H1 (cell line): Measurements from ENCODE around the gene RAB3C. TPM values are rescaled to one million over a fixed set of nuclear protein-coding genes. Genes with fewer than 3 reads are reported as not detected.

Source experiments
- CTCF ChIA-PET: fragments of 300-600 bp; sonication (Branson Sonifier 250); formaldehyde crosslinking; loops from one replicate; lab custom pipeline; 2021; ENCODE audit not compliant: partially characterized antibody; lab: Charles Lee
- POLR2A ChIA-PET: fragments of 300-600 bp; sonication (Branson Sonifier 250); formaldehyde crosslinking; loops from one replicate; lab custom pipeline; 2021; ENCODE audit warnings: inconsistent platforms; ENCODE audit not compliant: partially characterized antibody; lab: Charles Lee
- DNase-seq, 2 experiments: peaks; one replicate each; pipeline versions ENCODE4 v3.0.0 to v3.0.0-alpha.2; 2010 to 2022; ENCODE audit warnings: low spot score in 2 of 2, low read depth in 1 of 2, mixed read lengths in 1 of 2
- FAIRE-seq: peaks from 2 replicates; lab custom pipeline; 2011; peaks lifted over from hg19 to GRCh38; lab: Jason Lieb, UNC
- H2AFZ ChIP-seq: 2 replicates; pipeline ENCODE4 v1.8.1; 2012; ENCODE audit warnings: low read length, inconsistent platforms
- H2AK5ac ChIP-seq: 2 replicates; pipeline ENCODE4 v1.6.1; 2013; ENCODE audit warnings: low read depth, low read length
- H2BK120ac ChIP-seq: replicated peaks from 2 replicates; pipeline ENCODE3; 2013; ENCODE audit warnings: low read depth, low read length, inconsistent platforms
- H2BK12ac ChIP-seq: 2 replicates; pipeline ENCODE4 v1.6.1; 2013; ENCODE audit warnings: low read depth, low read length
- H2BK15ac ChIP-seq: 2 replicates; pipeline ENCODE4 v1.6.1; 2013; ENCODE audit warnings: low read length
- H2BK20ac ChIP-seq: 2 replicates; pipeline ENCODE4 v1.6.1; 2013; ENCODE audit warnings: low read length
- H2BK5ac ChIP-seq: 2 replicates; pipeline ENCODE4 v1.6.1; 2013; ENCODE audit warnings: low read depth, low read length
- H3K14ac ChIP-seq: 2 replicates; pipeline ENCODE4 v1.6.1; 2013; ENCODE audit warnings: inconsistent platforms; ENCODE audit not compliant: insufficient read length
- H3K18ac ChIP-seq: 2 replicates; pipeline ENCODE4 v1.6.1; 2013; ENCODE audit warnings: low read length; ENCODE audit errors: extremely low read depth
- H3K23ac ChIP-seq: 2 replicates; pipeline ENCODE4 v1.6.1; 2013; ENCODE audit warnings: inconsistent platforms; ENCODE audit not compliant: insufficient read length
- H3K23me2 ChIP-seq: 2 replicates; pipeline ENCODE4 v1.6.1; 2013; ENCODE audit warnings: low read depth, low read length
- H3K27ac ChIP-seq: 2 replicates; pipeline ENCODE4 v1.6.1; 2011; ENCODE audit warnings: low read depth, low read length, inconsistent platforms
- H3K27me3 ChIP-seq, 4 experiments: replicated peaks in 1 of 4; 1 replicate in 1 of 4; 2 replicates in 3 of 4; pipeline versions ENCODE4 v1.6.1 to v1.8.1; 2011 to 2013; ENCODE audit warnings: low read length in 3 of 4, mild to moderate bottlenecking in 3 of 4, inconsistent platforms in 2 of 4, mixed read lengths in 2 of 4, moderate library complexity in 1 of 4; ENCODE audit not compliant: control insufficient read depth in 3 of 4, insufficient read depth in 3 of 4; ENCODE audit errors: extremely low read depth in 1 of 4
- H3K36me3 ChIP-seq, 4 experiments: 2 replicates each; pipeline versions ENCODE4 v1.6.1 to v1.8.1; 2011 to 2013; ENCODE audit warnings: mild to moderate bottlenecking in 4 of 4, low read length in 3 of 4, moderate library complexity in 2 of 4, control low read depth in 1 of 4, inconsistent platforms in 1 of 4; ENCODE audit not compliant: insufficient read depth in 4 of 4, control insufficient read depth in 2 of 4
- H3K4ac ChIP-seq: replicated peaks from 2 replicates; pipeline ENCODE3; 2013; ENCODE audit warnings: low read length, low read depth, mixed read lengths, inconsistent platforms; ENCODE audit not compliant: insufficient read length
- H3K4me1 ChIP-seq, 4 experiments: replicated peaks in 1 of 4; 1 replicate in 1 of 4; 2 replicates in 3 of 4; pipeline versions ENCODE4 v1.6.1 to v1.8.1; 2011 to 2013; ENCODE audit warnings: low read length in 3 of 4, inconsistent platforms in 2 of 4, mixed read lengths in 1 of 4; ENCODE audit not compliant: insufficient read depth in 4 of 4, control insufficient read depth in 3 of 4
- H3K4me2 ChIP-seq, 2 experiments: 2 replicates each; pipeline versions ENCODE4 v1.6.1 to v1.8.1; 2011 to 2013; ENCODE audit warnings: low read depth in 2 of 2, low read length in 2 of 2, control low read depth in 1 of 2, inconsistent platforms in 1 of 2, mild to moderate bottlenecking in 1 of 2; ENCODE audit not compliant: insufficient read depth in 1 of 2
- H3K4me3 ChIP-seq, 4 experiments: fragments of 200-600, 300-600 bp in 1 of 4; sonication (generic), shearing (Covaris generic), sonication (Bioruptor Twin) in 1 of 4; 2 replicates each; pipeline versions ENCODE4 v1.5.1 to v1.8.1; 2011 to 2016; ENCODE audit warnings: low read length in 4 of 4, low read depth in 3 of 4, control low read depth in 2 of 4, inconsistent platforms in 2 of 4, mild to moderate bottlenecking in 2 of 4, mixed read lengths in 1 of 4, moderate library complexity in 1 of 4; ENCODE audit not compliant: insufficient read depth in 2 of 4; ENCODE audit errors: extremely low read depth in 1 of 4
- H3K56ac ChIP-seq: replicated peaks from 2 replicates; pipeline ENCODE3; 2013; ENCODE audit warnings: low read depth, mild to moderate bottlenecking, mixed read lengths, low read length, inconsistent platforms; ENCODE audit not compliant: insufficient read length
- H3K79me1 ChIP-seq: 2 replicates; pipeline ENCODE4 v1.6.1; 2013; ENCODE audit warnings: low read depth, low read length, control low read depth
- H3K79me2 ChIP-seq, 2 experiments: 2 replicates each; pipeline versions ENCODE4 v1.6.1 to v1.8.1; 2012 to 2013; ENCODE audit warnings: low read length in 2 of 2, mild to moderate bottlenecking in 2 of 2, inconsistent platforms in 1 of 2; ENCODE audit not compliant: insufficient read depth in 2 of 2, control insufficient read depth in 1 of 2
- H3K9ac ChIP-seq, 4 experiments: replicated peaks in 1 of 4; 1 replicate in 1 of 4; 2 replicates in 3 of 4; pipeline versions ENCODE4 v1.6.1 to v1.8.1; 2011 to 2013; ENCODE audit warnings: low read depth in 3 of 4, low read length in 3 of 4, control low read depth in 2 of 4, mild to moderate bottlenecking in 2 of 4, moderate library complexity in 2 of 4, inconsistent platforms in 1 of 4; ENCODE audit errors: extremely low read depth in 1 of 4
- H3K9me3 ChIP-seq, 2 experiments: 2 replicates each; pipeline versions ENCODE4 v1.6.1 to v1.8.1; 2012 to 2013; ENCODE audit warnings: mild to moderate bottlenecking in 2 of 2, moderate library complexity in 2 of 2, control low read depth in 1 of 2, inconsistent platforms in 1 of 2, low read depth in 1 of 2, low read length in 1 of 2, mixed read lengths in 1 of 2; ENCODE audit not compliant: insufficient read depth in 2 of 2
- H4K20me1 ChIP-seq, 2 experiments: replicated peaks in 1 of 2; 2 replicates each; pipeline versions ENCODE3 to v1.8.1; 2011 to 2013; ENCODE audit warnings: inconsistent platforms in 2 of 2, low read length in 2 of 2, mild to moderate bottlenecking in 1 of 2; ENCODE audit not compliant: insufficient read depth in 2 of 2, control insufficient read depth in 1 of 2
- H4K5ac ChIP-seq: 2 replicates; pipeline ENCODE4 v1.6.1; 2013; ENCODE audit warnings: low read length, low read depth, mixed read lengths, inconsistent platforms; ENCODE audit not compliant: insufficient read length
- H4K8ac ChIP-seq: 2 replicates; pipeline ENCODE4 v1.8.0; 2013; ENCODE audit warnings: mild to moderate bottlenecking, moderate library complexity, low read length, inconsistent platforms; ENCODE audit not compliant: insufficient read depth; ENCODE audit errors: extremely low read depth
- H4K91ac ChIP-seq: replicated peaks from 2 replicates; pipeline ENCODE3; 2013; ENCODE audit warnings: low read length, mixed read lengths, inconsistent platforms; ENCODE audit not compliant: insufficient read length
- CEBPB ChIP-seq: IDR thresholded peaks from 2 replicates; pipeline ENCODE4 v1.6.1; 2012; ENCODE audit warnings: low read depth, low read length
- E2F6 ChIP-seq: IDR thresholded peaks from 2 replicates; pipeline ENCODE4 v1.6.1; 2012; ENCODE audit warnings: inconsistent platforms
- EZH2 ChIP-seq: fragments of 200-600 bp; sonication (generic); IDR thresholded peaks from 2 replicates; pipeline ENCODE4 v1.7.1; 2012; ENCODE audit warnings: low read depth, mild to moderate bottlenecking, moderate library complexity, low read length, inconsistent platforms; ENCODE audit not compliant: severe bottlenecking
- NRF1 ChIP-seq: IDR thresholded peaks from 2 replicates; pipeline ENCODE4 v1.6.1; 2011; ENCODE audit warnings: mild to moderate bottlenecking, low read depth, low read length, improper control_type of control experiment
- RAD21 ChIP-seq, 2 experiments: IDR thresholded peaks in 1 of 2; conservative IDR thresholded peaks in 1 of 2; 2 replicates each; pipeline ENCODE4 v1.6.1; 2011; ENCODE audit warnings: low read depth in 2 of 2, low read length in 2 of 2, improper control_type of control experiment in 1 of 2, inconsistent platforms in 1 of 2, mild to moderate bottlenecking in 1 of 2, moderate library complexity in 1 of 2
- SAP30 ChIP-seq: fragments of 300-600 bp; sonication (generic); IDR thresholded peaks from 2 replicates; pipeline ENCODE4 v1.7.1; 2012; ENCODE audit warnings: low read length, moderate library complexity, mild to moderate bottlenecking, inconsistent platforms; ENCODE audit not compliant: insufficient read depth, insufficient replicate concordance
- SIN3A ChIP-seq, 2 experiments: IDR thresholded peaks in 1 of 2; conservative IDR thresholded peaks in 1 of 2; 2 replicates each; pipeline ENCODE4 v1.6.1; 2011 to 2012; ENCODE audit warnings: low read length in 2 of 2, improper control_type of control experiment in 1 of 2, low read depth in 1 of 2, mild to moderate bottlenecking in 1 of 2
- SRF ChIP-seq: IDR thresholded peaks from 2 replicates; pipeline ENCODE4 v1.6.1; 2011; ENCODE audit warnings: mild to moderate bottlenecking, low read depth, low read length, moderate library complexity
- SUZ12 ChIP-seq: fragments of 200-600 bp; sonication (generic); IDR thresholded peaks from 2 replicates; pipeline ENCODE4 v1.6.1; 2012; ENCODE audit warnings: mild to moderate bottlenecking, inconsistent platforms, low read length, moderate library complexity, mixed read lengths
- USF2 ChIP-seq: IDR thresholded peaks from 2 replicates; pipeline ENCODE4 v1.6.1; 2011; ENCODE audit warnings: low read length, improper control_type of control experiment
- YY1 ChIP-seq: IDR thresholded peaks from 2 replicates; pipeline ENCODE4 v1.6.1; 2011; ENCODE audit warnings: low read depth, mild to moderate bottlenecking, low read length
- WGBS, 2 experiments: shearing (Covaris generic) in 1 of 2; methylation state at CpG; one replicate each; pipeline versions ENCODE4 v1.1.6 to v1.1.7; 2013 to 2015; ENCODE audit warnings: low lambda C conversion rate in 2 of 2, mixed read lengths in 2 of 2, inconsistent platforms in 1 of 2, low coverage in 1 of 2, missing lambda C conversion rate in 1 of 2; ENCODE audit not compliant: insufficient replicate concordance in 2 of 2, insufficient coverage in 1 of 2, insufficient read length in 1 of 2; ENCODE audit errors: extremely low coverage in 1 of 2, missing lambda C conversion rate in 1 of 2; 5-methylcytosine and 5-hydroxymethylcytosine counted together
- polyA plus RNA-seq, 7 experiments: library from polyadenylated mRNA; depleted of rRNA in 3 of 7; stranded (reverse) in 5 of 7; unstranded in 2 of 7; fragments of >200 nt in 5 of 7; fragments of 200-250 nt in 2 of 7; gene quantifications; 1 replicate in 5 of 7; 2 replicates in 1 of 7; 4 replicates in 1 of 7; pipeline versions ENCODE4 v1.2.1 to v1.2.3, GENCODE V29; 2011 to 2013; ENCODE audit warnings: missing spikeins in 2 of 7, mixed read lengths in 2 of 7
- total RNA-seq: library from RNA; stranded (reverse); fragmentation: NEBNext Ultra II Directional; extraction: Animal tissue kit (Norgen Biotek cat#: 25700); gene quantifications from 2 replicates; pipeline ENCODE4 v1.2.1, GENCODE V29; 2021

RAB3C gene
- total and polyA plus RNA-seq, 2 of the 8 experiments (the other 6 are each of a cell fraction or from before 2014, with no cell fraction given), result 14.7 to 18.3 TPM

GRCh38 chr5:58731641-58732040, 148.8 kb downstream of the RAB3C start:
- no peak overlapping the region for H2AK5ac ChIP-seq
- H3K27me3 ChIP-seq, result no peaks in the 10 kb centered on the region
- FAIRE-seq (no peak), DNase-seq (no peak)
- 85% methylated on average over 1 of the region's 1 CpG; no CpG with 5 or more reads in 1 of the 2 experiments for WGBS, 2 experiments
- H2AFZ ChIP-seq, result no peak overlapping the region
- no peaks in the 10 kb centered on the region for H3K79me2 ChIP-seq
- no peaks in the 10 kb centered on the region for H3K9me3 ChIP-seq
- H2BK15ac ChIP-seq, result no peak overlapping the region
- H2BK20ac ChIP-seq, result no peak overlapping the region
- no peak overlapping the region for H2BK120ac ChIP-seq
- POLR2A ChIA-PET, result interaction anchor here (0.6 kb wide), 1 partner anchor 982 kb away, joined by 3 read pairs; no protein-coding TSS in a partner anchor
- H3K23ac ChIP-seq, result no peak overlapping the region
- H3K4me3 ChIP-seq, result no peak overlapping the region
- H4K91ac ChIP-seq, result no peak overlapping the region
- no peaks in the 10 kb centered on the region for H3K79me1 ChIP-seq
- no peak overlapping the region for H4K8ac ChIP-seq
- H3K4me2 ChIP-seq, result no peak overlapping the region
- H3K27ac ChIP-seq, result no peak overlapping the region
- no peak overlapping the region for H2BK5ac ChIP-seq
- no peaks in the 10 kb centered on the region for H3K36me3 ChIP-seq
- CTCF ChIA-PET, result no interaction called here
- H3K23me2 ChIP-seq, result no peaks in the 10 kb centered on the region
- no peak overlapping the region for H3K56ac ChIP-seq
- H3K18ac ChIP-seq, result no peak overlapping the region
- no peak overlapping the region for H3K4ac ChIP-seq
- no peak overlapping the region for H3K9ac ChIP-seq
- no peak overlapping the region for H2BK12ac ChIP-seq
- no peak overlapping the region for H4K5ac ChIP-seq
- H3K4me1 ChIP-seq, result peaks cover 0 to 4% (median 3%) of the 10 kb centered on the region in 4 experiments; a peak in 4 of 7 replicates
- H4K20me1 ChIP-seq, result no peaks in the 10 kb centered on the region
- H3K14ac ChIP-seq, result no peak overlapping the region
- TF ChIP-seq SUZ12 (no peak), RAD21 (IDR thresholded peaks at IDR 0.05 in 1 of 2, conservative IDR thresholded peaks at IDR 0.05 in 1 of 2; ENCODE audit: low read depth in 2 of 2, low read length in 2 of 2) (no peak), EZH2 (no peak), E2F6 (no peak), NRF1 (no peak), CEBPB (no peak), SIN3A (conservative IDR thresholded peaks at IDR 0.05 in 1 of 2, IDR thresholded peaks at IDR 0.05 in 1 of 2; ENCODE audit: low read depth in 1 of 2, low read length in 2 of 2) (no peak), SRF (no peak), SAP30 (no peak), USF2 (no peak), YY1 (no peak)
